Urothelium cell line (cell line): ENCODE results near the gene KIF13A.
A peak's percentile ranks its signal among the peaks of the same experiment; 100 is the strongest.
"Not testable (repeated sequence)": the region's sequence is repeated elsewhere in the genome, so short reads cannot be mapped to it uniquely, and the experiment has no call there.

Experiments
- DNase-seq: peaks from one replicate; pipeline ENCODE4 v3.0.0; 2011; ENCODE audit warnings: low spot score, mixed read lengths
- FAIRE-seq: peaks from 2 replicates; lab custom pipeline; 2011; peaks lifted over from hg19 to GRCh38; lab: Jason Lieb, UNC

KIF13A gene

DNA sequence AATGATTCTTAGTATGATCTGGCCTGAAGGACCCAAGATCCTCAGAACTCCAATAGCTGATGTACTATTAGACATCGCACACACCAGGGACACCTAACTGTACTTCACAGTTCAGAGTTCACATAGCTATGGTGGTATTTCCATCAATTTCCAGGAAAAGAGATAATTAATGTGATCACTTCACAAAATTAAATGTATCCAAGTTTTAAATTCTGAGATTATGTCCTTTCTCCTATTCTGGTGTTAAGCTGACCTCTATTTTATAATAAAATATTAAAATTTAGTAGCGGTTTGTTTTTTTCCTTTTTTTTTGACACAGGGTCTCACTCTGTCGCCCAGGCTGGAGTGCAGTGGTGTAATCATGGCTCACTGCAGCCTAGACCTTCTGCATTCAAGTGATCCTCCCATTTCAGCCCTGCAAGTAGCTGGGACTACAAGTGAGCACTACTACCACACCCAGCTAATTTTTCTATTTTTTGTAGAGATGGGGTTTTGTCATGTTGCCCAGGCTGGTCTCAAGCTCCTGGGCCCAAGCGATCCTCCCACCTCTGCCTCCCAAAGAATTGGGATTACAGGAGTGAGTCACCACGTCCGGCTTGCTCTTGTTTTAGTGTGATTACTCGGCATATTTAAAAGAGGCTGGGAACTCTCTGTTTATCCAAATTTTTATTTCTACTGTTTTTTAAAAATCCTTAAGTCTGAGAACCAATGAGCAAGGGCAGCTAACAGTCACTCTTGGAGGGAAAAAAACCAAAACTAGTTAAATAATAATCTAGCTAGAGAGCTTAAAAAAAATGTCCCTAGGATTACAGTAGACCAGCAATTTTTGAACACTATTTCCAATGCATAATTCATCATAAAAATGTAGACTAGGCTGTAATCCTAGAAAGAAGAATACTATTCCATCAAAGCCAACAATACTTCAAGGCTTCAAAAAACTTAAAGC, 16.0 kb downstream of the KIF13A start:
- FAIRE-seq = no peak
- DNase-seq = peak; percentile 7

DNA sequence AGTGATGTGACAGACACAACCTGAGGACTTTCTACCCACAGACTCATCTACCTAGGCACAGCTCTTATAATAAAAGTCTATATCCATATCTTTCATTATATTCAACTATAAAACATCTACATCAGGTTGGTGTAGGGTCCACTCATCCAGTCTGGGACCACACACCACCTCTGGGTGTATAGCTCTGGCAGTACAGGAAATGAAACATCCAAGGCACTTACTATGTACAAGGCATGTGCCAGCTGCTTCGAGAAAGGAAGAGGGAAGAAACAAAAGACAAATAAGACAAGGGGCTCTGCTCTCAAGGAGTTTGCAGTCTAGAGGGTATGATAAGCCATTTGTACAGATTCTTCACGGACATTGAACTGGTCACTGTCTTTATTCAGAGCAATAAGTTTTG, 18.6 kb downstream of the KIF13A start:
- DNase-seq (no peak), FAIRE-seq (no peak)

DNA sequence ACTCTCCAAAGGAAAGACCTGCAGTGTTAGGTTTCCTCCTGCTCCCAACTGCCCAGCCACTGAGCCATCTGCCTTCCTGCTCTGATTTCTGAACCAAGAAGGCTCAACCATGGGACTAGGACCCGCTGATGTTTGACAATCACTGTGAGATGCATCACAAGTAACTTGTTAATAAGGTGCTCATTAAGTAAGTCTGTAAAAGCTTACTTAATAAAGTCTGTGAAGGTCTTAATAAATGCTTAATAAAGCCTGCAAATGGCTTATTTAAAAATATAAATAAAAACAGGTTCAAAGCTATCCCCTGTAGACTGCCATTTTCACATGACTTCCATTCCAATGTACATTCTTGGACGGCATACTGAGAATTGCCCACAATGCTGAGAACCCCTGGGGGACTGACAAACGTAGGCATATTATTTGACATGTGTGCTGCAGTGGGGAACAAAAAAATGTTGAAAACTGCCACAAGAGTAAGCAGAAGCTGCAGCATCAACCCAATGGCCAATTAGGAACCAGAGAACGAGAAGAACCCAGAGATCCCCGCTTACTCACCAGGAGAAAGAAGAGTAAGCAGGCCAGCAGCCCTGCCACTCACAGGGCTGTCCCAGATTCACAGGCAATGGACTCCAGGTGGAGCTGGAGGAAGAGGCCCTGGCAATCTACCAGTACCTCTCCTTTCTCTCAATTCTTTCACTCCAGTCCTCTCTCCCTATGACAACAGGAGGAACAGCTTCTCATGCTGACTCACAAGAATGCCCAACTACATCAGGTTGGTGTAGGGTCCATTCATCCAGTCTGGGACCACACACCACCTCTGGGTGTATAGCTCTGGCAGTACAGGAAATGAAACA, 19.5 kb downstream of the KIF13A start:
- FAIRE-seq = no peak
- DNase-seq = no peak

DNA sequence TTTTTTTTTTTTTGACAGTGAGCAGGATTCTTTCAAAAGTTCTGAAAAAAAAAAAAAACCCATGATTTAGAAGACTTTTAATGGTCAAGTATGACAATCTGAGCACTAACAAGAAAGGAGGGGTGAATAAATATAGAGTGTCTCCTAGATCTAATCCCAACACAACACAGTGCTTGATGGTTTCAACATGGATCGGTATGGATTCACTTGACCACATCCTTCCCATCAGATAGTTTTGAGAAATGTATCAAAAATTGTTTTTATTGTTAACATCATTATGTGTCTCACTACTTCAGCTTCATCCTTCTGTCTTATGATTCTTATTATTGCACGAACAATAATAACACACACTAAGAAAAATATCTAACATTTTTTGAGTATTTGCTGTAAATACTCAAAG, 21.0 kb downstream of the KIF13A start:
- DNase-seq = no peak
- FAIRE-seq = no peak

DNA sequence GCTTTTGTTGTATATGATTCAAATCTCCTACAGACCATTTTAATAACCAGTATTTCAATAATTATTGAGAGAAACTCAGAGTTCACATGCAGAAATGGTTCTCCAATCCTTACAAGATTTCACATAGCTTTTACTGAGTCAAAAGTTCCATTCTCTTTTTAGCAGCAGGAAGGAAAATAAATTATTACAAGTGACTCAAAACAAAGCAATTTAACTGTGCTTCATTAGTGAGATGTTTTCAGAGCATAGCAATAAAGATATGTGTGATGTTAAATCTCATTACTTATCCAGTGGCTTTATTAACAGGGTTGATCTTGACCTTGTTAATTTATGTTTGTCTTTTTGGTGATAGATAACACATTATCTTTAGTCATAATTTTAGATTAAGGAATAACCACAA, 22.0 kb downstream of the KIF13A start:
- FAIRE-seq (no peak), DNase-seq (no peak)

DNA sequence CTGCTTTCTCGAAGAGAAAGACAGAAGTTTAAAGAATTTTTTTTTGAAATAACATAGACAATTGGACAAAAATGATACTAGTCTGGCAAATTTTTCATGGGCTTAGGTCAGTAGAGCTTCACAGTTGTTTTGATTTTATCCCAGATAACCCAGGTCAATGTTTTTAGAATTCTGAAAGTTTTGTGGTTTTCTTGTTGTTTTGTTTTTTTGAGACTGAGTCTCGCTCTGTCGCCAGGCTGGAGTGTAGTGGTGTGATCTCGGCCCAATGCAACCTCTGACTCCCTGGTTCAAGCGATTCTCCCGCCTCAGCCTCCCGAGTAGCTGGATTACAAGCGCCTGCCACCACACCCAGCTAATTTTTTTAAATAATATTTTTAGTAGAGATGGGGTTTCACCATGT, 22.8 kb downstream of the KIF13A start:
- FAIRE-seq (no peak), DNase-seq (no peak)

DNA sequence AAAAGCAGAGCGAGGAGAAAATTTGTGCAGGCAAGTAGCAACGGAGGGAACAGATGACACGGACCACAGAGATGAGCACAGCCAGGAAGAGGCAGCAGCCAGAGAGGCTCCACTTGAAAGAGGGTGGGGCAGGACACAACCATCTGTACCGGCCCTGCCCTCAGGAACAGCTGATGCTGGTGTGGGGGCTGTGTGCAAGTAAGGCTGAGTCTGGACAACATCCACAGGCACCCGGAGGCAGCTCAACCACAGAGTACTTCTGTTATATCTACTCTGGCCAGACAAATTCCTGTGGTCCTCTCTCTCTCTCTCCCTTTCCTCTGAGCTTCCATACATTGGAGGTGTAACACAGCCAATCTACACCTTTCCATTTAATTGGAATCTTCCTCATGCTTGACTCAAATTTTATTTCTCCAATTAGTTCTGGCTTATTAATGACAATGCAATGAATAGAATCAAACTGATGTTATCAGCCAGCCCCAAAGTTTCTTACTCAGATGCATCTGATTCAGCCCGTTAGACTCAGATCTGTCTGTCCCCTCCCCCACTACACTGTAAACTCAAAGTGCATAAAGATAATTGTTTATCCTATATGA, 24.9 kb downstream of the KIF13A start:
- FAIRE-seq = no peak
- DNase-seq = peak; percentile 78

DNA sequence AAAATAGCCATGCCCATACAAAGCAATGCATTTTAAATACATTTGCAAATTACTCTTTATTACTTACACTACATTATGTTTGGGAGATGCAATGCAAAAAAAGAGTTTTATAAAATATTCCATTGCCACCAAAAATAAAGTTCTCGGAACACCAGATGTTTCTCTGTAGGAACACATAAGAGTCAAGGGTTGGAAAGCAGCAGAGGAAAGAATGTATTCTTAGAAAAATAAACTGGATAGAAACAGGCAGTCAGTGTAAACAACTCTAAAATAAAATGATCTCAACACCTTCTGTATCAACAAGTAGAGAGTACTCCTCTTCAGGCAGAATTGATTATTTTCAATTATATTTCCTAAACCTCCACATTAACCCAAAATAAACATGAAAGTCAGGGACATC, 28.1 kb downstream of the KIF13A start:
- FAIRE-seq = no peak
- no peak for DNase-seq

DNA sequence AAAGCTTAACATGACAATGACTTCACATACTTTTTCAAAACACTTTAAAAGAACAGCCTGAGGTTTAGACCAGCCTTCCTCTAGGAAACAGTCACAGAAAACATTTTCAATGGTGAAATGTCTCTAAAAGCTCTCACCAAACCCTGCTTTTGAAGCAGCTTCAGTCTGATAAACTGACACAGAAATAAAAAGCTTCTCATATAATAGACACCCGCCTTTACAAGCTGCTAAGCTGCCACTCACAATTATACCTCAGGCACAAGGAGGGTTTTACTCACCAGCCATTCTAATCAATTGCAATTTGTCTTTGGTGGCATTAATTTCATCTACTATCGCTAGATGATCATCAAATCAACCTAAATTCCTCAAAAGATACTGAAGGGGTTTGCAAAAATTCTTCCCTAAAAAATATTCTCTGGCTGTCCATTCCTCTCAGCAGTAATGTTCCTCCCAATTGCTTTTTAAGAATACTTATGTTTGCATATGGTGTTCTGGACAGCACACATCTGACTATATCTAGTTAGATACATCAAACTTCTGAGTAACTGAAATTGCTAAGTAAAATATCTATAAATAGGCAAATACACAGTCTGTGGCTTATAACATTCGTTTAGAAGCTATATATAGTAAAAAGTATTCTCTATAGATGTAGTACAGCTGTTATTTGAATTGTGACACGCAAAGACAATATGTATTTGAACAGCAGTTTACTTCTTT, 29.4 kb downstream of the KIF13A start:
- no peak for DNase-seq
- no peak for FAIRE-seq

DNA sequence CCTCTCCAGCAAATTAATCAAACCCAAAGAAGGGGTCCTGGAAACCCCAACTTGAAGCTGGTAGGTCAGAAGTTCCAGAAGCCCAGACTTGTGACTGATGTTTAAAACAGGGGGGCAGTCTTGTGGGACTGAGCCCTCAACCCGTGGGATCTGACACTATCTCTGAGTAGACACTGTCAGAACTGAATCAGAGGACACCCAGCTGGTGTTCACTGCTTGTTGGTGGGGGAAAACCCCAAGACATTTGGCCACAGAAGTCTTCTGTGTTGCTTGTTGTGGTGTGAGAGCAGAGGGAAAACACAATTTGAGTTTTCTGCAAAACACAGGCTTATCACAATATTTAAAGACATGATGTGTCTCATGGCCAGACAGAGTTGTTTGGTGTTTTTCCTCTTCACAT, 29.9 kb downstream of the KIF13A start:
- FAIRE-seq (no peak), DNase-seq (no peak)

DNA sequence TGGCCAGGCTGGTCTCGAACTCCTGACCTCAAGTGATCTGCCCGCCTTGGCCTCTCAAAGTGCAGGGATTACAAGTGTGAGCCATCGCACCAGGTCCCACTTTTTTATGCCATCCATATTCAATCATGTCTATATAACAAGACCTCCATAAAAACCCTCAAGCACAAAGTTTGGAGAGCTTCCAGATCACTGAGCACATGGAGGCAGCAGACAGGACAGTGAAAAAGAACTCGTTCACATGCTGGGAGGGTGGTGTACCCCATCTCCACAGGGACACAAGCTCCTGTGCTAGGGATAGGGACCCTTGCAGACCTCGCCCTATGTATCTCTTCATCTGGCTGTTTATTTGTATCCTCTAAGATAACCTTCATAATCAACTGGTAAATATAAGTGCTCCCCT, 30.3 kb downstream of the KIF13A start:
- DNase-seq = no peak
- FAIRE-seq = no peak

DNA sequence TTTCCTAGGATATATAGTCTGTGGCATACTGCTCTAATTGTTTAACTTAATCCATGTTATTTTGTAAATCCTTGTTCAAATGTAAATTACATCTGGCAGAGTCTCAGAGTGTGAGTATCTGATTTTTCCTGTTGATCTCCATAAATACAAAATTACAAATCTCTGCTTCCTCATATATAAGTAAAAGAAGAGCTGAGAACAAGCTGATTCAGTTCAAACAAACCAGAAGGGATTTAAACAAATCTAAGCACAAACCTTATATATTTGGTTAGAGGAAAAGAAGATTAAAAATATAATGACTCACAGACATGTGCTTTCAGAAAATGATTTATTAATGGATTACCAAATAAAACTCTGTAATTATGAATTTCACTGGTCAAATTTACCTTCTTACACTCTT, 37.3 kb downstream of the KIF13A start:
- FAIRE-seq = no peak
- no peak for DNase-seq

DNA sequence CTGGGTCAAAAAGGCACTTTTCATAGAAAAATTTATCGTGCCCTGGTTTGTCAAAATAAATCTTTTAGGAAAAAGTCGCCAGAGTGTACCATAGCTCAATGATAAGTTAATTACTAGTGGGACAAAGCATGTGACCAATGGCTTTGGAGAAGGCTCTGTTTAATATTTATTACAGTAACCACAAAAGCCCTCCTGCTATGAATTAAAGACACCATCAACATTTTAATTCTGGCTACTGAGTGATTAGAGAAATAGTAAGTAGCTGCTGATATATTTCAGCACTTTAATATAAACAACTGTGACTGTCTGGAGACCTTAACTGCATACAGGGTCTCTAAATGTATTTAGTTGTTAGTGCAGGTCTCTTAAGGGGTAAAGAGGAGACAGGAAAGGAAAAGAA, 38.3 kb downstream of the KIF13A start:
- no peak for DNase-seq
- FAIRE-seq = no peak

DNA sequence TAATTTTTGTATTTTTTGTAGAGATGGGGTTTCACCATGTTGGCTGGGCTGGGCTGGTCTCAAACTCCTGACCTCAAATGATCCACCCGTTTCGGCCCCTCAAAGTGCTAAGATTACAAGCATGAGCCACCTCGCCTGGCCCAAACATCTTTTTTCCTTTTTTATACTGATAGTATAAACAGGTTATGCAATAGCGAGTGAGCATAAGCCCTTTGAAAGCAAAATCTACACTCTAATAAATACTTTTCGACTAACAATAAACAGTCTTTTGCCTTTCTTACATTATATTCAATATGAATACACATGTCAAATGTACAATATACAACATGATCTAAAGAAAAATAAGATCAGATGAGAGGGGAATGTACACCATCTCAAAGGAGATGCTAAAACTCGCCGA, 38.7 kb downstream of the KIF13A start:
- DNase-seq (no peak), FAIRE-seq (no peak)

DNA sequence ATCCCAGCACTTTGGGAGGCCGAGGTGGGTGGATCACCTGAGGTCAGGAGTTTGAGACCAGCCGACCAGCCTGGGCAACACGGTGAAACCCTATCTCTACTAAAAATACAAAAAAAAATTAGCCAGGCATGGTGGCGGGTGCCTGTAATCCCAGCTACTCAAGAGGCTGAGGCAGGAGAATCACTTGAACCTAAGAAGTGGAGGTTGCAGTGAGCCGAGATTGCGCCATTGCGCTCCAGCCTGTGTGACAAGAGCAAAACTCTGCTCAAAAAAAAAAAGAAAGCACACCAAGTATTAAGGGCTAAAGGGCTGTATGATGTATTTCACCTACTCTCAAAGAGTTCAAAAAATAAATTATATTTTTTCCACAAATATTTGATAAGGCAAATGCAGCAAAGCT, 39.9 kb downstream of the KIF13A start:
- not testable (repeated sequence) for DNase-seq, FAIRE-seq

DNA sequence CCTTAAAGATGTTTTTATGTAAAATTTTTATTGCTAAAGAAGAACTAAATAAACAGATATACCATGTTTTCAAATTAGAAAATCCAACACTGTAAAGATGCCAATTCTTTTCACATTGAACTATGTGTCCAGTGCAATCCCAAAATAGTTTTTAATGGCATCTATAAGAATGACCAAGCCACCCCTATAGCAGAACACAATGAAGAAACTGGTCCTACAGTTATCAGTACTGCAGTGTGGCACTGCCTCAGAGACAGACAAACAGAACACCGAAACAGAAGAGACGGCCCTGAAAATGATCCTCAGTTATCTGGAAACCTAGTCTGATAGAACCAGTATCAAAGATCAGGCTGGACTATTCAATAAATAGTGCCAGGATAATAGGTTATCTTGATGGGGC, 41.9 kb downstream of the KIF13A start:
- FAIRE-seq (no peak), DNase-seq (no peak)

DNA sequence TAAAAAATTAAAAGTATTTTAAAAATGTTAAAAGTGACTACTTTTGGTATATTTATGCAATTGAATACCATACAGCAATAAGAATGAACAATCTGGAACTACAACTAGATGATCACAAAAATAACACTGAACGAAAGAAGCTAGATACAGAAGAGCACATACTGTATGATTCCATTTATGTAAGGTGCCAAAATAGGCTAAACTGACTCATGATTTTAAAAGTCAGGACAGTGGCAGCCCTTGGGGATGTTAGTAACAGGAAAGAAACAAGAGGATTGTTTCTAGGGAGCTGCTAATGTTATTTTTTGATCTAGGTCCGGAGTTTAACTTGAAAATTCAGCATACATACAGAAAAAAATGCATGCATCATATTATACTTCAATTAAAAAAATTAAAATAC, 42.3 kb downstream of the KIF13A start:
- DNase-seq (no peak), FAIRE-seq (no peak)

DNA sequence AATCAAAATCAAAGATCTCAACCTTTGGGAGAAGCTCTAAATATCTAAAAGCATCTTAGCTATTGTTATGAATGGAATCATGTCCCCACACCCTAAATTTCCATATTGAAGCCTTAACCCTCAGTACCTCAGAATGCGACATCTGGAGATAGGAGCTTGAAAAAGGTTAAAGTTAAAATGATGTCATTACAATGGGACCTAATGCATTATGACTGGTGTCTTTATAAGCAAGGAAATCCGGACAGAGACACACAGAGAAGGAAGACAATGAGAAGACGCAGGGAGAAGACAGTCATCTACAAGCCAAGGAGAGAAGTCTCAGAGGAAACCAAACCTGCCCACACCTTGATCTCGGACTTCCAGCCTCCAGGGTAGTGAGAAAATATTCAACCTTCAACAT, 46.1 kb downstream of the KIF13A start:
- FAIRE-seq = no peak
- no peak for DNase-seq

DNA sequence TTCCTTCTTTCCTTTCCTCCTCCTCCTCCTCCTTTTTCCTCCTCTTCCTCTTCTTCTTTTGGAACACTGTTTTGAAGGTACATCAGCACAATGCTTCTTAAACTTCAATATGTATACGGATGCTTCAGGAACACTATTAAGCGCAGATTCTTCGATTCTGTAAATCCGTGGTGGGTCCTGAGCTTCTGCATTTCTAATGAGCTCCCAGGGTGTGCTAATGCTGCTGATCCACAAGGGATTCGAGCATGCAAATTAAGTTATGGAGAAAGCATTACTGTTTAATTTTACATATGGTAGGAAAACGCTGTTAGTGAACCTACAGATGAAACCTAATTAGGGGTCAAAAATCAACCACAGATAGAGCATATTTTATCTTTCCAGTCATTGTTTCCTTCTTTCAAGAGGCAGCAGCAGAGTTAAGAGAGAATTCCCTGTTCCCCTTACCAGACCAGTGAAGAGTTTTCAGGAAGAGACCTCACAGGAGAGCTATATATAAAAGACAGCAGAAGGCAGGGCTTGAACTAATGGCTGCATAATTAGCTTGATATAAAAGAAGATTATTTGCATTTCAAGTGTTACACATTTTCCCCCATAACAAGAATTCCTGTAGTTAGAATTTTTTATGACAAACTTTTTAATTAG, 47.2 kb downstream of the KIF13A start:
- DNase-seq (no peak), FAIRE-seq (no peak)

DNA sequence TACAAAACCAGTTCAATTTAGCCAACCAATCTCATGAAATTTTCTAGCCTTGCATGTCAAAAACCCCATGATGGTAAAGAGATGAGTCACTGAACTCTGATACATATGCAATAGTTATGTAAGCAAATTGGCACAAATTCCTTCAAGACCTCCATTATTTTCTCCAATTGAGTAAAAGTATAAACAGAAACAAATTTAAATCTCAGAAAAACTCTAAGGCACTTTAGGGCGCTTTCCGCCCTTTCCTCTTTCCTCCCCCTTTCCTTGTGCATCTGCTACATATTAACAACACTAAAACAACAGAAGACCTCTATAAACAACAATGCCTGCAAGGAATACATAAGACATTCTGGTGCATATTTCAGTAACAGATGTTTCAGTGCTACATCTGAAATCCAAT, 48.5 kb downstream of the KIF13A start:
- DNase-seq (no peak), FAIRE-seq (no peak)
